ENCODE measurements around the gene RASA2. TPM values are rescaled to one million over a fixed set of nuclear protein-coding genes. Genes with fewer than 3 reads are reported as not detected.

The RASA2 gene
- total RNA-seq, 4 donors from 2014 or later = 12.0 to 45.5 (median 23.3) TPM

- intact Hi-C loops (cut with DNase I) = no loop called here
- H3K27ac ChIP-seq = no peak overlapping the region
- peaks cover 6 to 12% of the 10 kb centered on the region in 2 donors for H3K36me3 ChIP-seq
These were observed 111.1 kb downstream of the RASA2 start for GRCh38 chr3:141597931-141598330.

GRCh38 chr3:141600331-141600730 is 113.5 kb downstream of the RASA2 start:
- 97% methylated on average over 12 of the region's 12 CpGs for WGBS, 2 donors
- peaks cover 6 to 12% of the 10 kb centered on the region in 2 donors for H3K36me3 ChIP-seq
- no peaks in the 10 kb centered on the region for H3K27me3 ChIP-seq
- no peaks in the 10 kb centered on the region for H3K4me1 ChIP-seq
- no peak overlapping the region for H3K4me3 ChIP-seq (replicated peaks in 1 of 3)
- intact Hi-C loops (cut with DNase I) = no loop called here
- no peaks in the 10 kb centered on the region for H3K9me3 ChIP-seq
- H3K27ac ChIP-seq = no peak overlapping the region
- no peak for DNase-seq
- no peak for TF ChIP-seq POLR2A (IDR thresholded peaks at IDR 0.05)
- TF ChIP-seq, protein P1, sequence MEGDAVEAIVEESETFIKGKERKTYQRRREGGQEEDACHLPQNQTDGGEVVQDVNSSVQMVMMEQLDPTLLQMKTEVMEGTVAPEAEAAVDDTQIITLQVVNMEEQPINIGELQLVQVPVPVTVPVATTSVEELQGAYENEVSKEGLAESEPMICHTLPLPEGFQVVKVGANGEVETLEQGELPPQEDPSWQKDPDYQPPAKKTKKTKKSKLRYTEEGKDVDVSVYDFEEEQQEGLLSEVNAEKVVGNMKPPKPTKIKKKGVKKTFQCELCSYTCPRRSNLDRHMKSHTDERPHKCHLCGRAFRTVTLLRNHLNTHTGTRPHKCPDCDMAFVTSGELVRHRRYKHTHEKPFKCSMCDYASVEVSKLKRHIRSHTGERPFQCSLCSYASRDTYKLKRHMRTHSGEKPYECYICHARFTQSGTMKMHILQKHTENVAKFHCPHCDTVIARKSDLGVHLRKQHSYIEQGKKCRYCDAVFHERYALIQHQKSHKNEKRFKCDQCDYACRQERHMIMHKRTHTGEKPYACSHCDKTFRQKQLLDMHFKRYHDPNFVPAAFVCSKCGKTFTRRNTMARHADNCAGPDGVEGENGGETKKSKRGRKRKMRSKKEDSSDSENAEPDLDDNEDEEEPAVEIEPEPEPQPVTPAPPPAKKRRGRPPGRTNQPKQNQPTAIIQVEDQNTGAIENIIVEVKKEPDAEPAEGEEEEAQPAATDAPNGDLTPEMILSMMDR (IDR thresholded peaks at IDR 0.05) = no peak

More at GRCh38 chr3:141597931-141598330, 111.1 kb downstream of the RASA2 start:
- no peak for DNase-seq
- TF ChIP-seq POLR2A (IDR thresholded peaks at IDR 0.05) = no peak
- TF ChIP-seq, protein P1 (IDR thresholded peaks at IDR 0.05) = no peak
- H3K9me3 ChIP-seq = no peaks in the 10 kb centered on the region
- no peaks in the 10 kb centered on the region for H3K4me1 ChIP-seq
- 88 to 89% methylated on average over 2 of the region's 2 CpGs for WGBS, 2 donors
- H3K27me3 ChIP-seq = no peaks in the 10 kb centered on the region
- H3K4me3 ChIP-seq (replicated peaks in 1 of 3) = no peak overlapping the region

DNA sequence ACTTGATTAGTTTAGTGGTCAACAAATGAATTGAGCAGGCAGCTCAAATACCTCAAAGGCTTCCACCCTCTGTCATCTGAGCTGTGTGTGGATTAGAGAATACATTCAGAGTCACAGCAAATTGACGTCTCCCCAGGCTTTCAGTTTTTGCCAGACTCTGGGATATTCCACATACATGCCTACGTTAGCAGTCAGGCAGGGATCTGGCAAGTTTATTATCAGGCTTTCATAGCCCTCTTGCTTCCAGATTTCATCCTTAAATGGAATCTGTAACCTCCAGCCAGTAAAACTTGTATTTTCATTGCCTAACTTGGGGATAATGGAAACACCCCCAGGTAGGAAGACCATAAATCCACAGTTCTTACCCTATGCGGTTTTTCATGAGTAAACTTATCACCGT is 115.9 kb downstream of the RASA2 start:
- Histone ChIP-seq H3K9me3 (no peaks in the 10 kb centered on the region), H3K36me3 (peaks cover 0 to 8% of the 10 kb centered on the region in 2 donors), H3K4me1 (no peaks in the 10 kb centered on the region), H3K27me3 (no peaks in the 10 kb centered on the region), H3K27ac (no peak overlapping the region), H3K4me3 (replicated peaks in 1 of 3) (no peak overlapping the region)
- no peak for TF ChIP-seq POLR2A (IDR thresholded peaks at IDR 0.05)
- TF ChIP-seq, protein P1 (IDR thresholded peaks at IDR 0.05) = no peak
- WGBS, 2 donors = 97% methylated on average over 4 of the region's 4 CpGs
- intact Hi-C loops (cut with DNase I) = no loop called here
- DNase-seq = no peak

GRCh38 chr3:141603473-141604035 is 116.7 kb downstream of the RASA2 start:
- Histone ChIP-seq H3K27me3 (no peaks in the 10 kb centered on the region), H3K9me3 (no peaks in the 10 kb centered on the region), H3K36me3 (peaks cover 5 to 8% of the 10 kb centered on the region in 2 donors), H3K4me3 (replicated peaks in 1 of 3) (no peak overlapping the region), H3K4me1 (no peaks in the 10 kb centered on the region), H3K27ac (no peak overlapping the region)
- TF ChIP-seq, protein P1 (IDR thresholded peaks at IDR 0.05) = no peak
- no peak for TF ChIP-seq POLR2A (IDR thresholded peaks at IDR 0.05)
- intact Hi-C loops (cut with DNase I) = no loop called here
- DNase-seq = no peak
- WGBS, 2 donors = 92 to 98% methylated on average over 3 of the region's 3 CpGs

GRCh38 chr3:141605883-141606282 is 119.1 kb downstream of the RASA2 start:
- no peak for DNase-seq
- intact Hi-C loops (cut with DNase I) = no loop called here
- H3K9me3 ChIP-seq = no peaks in the 10 kb centered on the region
- WGBS, 2 donors = 83 to 92% methylated on average over 2 of the region's 2 CpGs
- H3K27me3 ChIP-seq = no peaks in the 10 kb centered on the region
- no peaks in the 10 kb centered on the region for H3K4me1 ChIP-seq
- H3K4me3 ChIP-seq (replicated peaks in 1 of 3) = no peak overlapping the region
- H3K27ac ChIP-seq = no peak overlapping the region
- TF ChIP-seq, protein P1 (IDR thresholded peaks at IDR 0.05) = no peak
- TF ChIP-seq POLR2A (IDR thresholded peaks at IDR 0.05) = no peak
- H3K36me3 ChIP-seq = peaks cover 5% of the 10 kb centered on the region in 2 donors
